CD14-positive monocyte (primary cell): ENCODE measurements around the gene OSBPL8. TPM values are rescaled to one million over a fixed set of nuclear protein-coding genes. Genes with fewer than 3 reads are reported as not detected.

Experiments
- DNase-seq, 3 donors: peaks; one replicate each; pipeline ENCODE4 v3.0.0-alpha.2; 2011 to 2022
- H2AFZ ChIP-seq: 2 replicates; pipeline ENCODE4 v1.6.0; 2012; ENCODE audit warnings: mild to moderate bottlenecking, low read depth, low read length, inconsistent platforms; ENCODE audit not compliant: insufficient read depth, poor library complexity, severe bottlenecking
- H3K27ac ChIP-seq, 2 donors: 1 replicate in 1 of 2; 2 replicates in 1 of 2; pipeline ENCODE4 v1.5.1; 2012 to 2013; ENCODE audit warnings: low read length in 2 of 2, control low read depth in 1 of 2, inconsistent platforms in 1 of 2, low read depth in 1 of 2, mild to moderate bottlenecking in 1 of 2
- H3K27me3 ChIP-seq, 2 donors: one replicate each; pipeline versions ENCODE4 v1.6.0 to v1.6.1; 2011 to 2013; ENCODE audit warnings: low read length in 2 of 2; ENCODE audit not compliant: control insufficient read depth in 2 of 2, insufficient read depth in 2 of 2
- H3K36me3 ChIP-seq, 2 donors: replicated peaks in 1 of 2; 1 replicate in 1 of 2; 2 replicates in 1 of 2; pipeline versions ENCODE4 v1.5.1 to v1.6.1; 2012 to 2013; ENCODE audit warnings: low read length in 2 of 2, control low read depth in 1 of 2, inconsistent platforms in 1 of 2, mild to moderate bottlenecking in 1 of 2; ENCODE audit not compliant: insufficient read depth in 2 of 2, control insufficient read depth in 1 of 2
- H3K4me1 ChIP-seq, 2 donors: 1 replicate in 1 of 2; 2 replicates in 1 of 2; pipeline versions ENCODE4 v1.5.1 to v1.6.1; 2012 to 2013; ENCODE audit warnings: low read length in 2 of 2, control low read depth in 1 of 2, inconsistent platforms in 1 of 2, mild to moderate bottlenecking in 1 of 2, moderate library complexity in 1 of 2; ENCODE audit not compliant: insufficient read depth in 2 of 2, control insufficient read depth in 1 of 2
- H3K4me2 ChIP-seq: replicated peaks from 2 replicates; pipeline ENCODE3; 2012; ENCODE audit warnings: low read length, moderate library complexity, mild to moderate bottlenecking; ENCODE audit not compliant: poor library complexity, severe bottlenecking; ENCODE audit errors: extremely low read depth
- H3K4me3 ChIP-seq, 3 experiments: fragments of 200-600 bp in 1 of 3; sonication (generic) in 1 of 3; replicated peaks in 1 of 3; 1 replicate in 2 of 3; 2 replicates in 1 of 3; pipeline ENCODE4 v1.5.1; 2011 to 2013; ENCODE audit warnings: low read length in 3 of 3, mild to moderate bottlenecking in 3 of 3, control low read depth in 2 of 3, low read depth in 2 of 3, inconsistent platforms in 1 of 3, moderate library complexity in 1 of 3
- H3K79me2 ChIP-seq: 2 replicates; pipeline ENCODE4 v1.6.0; 2012; ENCODE audit warnings: mild to moderate bottlenecking, control low read depth, inconsistent platforms, low read length, moderate library complexity; ENCODE audit not compliant: insufficient read depth
- H3K9ac ChIP-seq: 2 replicates; pipeline ENCODE4 v1.6.0; 2017; ENCODE audit warnings: low read length, mild to moderate bottlenecking; ENCODE audit not compliant: insufficient read depth, poor library complexity, severe bottlenecking
- H3K9me3 ChIP-seq, 2 donors: replicated peaks in 1 of 2; 1 replicate in 1 of 2; 2 replicates in 1 of 2; pipeline versions ENCODE4 v1.5.1 to v1.6.1; 2012 to 2013; ENCODE audit warnings: low read length in 2 of 2, control low read depth in 1 of 2; ENCODE audit not compliant: control insufficient read depth in 1 of 2, insufficient read depth in 1 of 2
- H4K20me1 ChIP-seq: 2 replicates; pipeline ENCODE4 v1.6.0; 2012; ENCODE audit warnings: mild to moderate bottlenecking, low read length, control low read depth, moderate library complexity; ENCODE audit not compliant: insufficient read depth
- H3K27ac Mint-ChIP-seq, 7 donors: one replicate each; pipeline ENCODE4 v1.8.0; 2020; ENCODE audit warnings: mild to moderate bottlenecking in 7 of 7, mixed read lengths in 7 of 7, moderate library complexity in 6 of 7, inconsistent platforms in 2 of 7
- H3K27me3 Mint-ChIP-seq, 3 donors: one replicate each; pipeline ENCODE4 v1.8.0; 2021 to 2022; ENCODE audit warnings: low read depth in 3 of 3, mild to moderate bottlenecking in 3 of 3, mixed read lengths in 3 of 3, moderate library complexity in 3 of 3, inconsistent platforms in 1 of 3
- H3K36me3 Mint-ChIP-seq, 2 donors: one replicate each; pipeline ENCODE4 v1.8.0; 2020; ENCODE audit warnings: mixed read lengths in 2 of 2, inconsistent platforms in 1 of 2, mild to moderate bottlenecking in 1 of 2
- H3K4me1 Mint-ChIP-seq: one replicate; pipeline ENCODE4 v1.8.0; 2020; ENCODE audit warnings: mild to moderate bottlenecking, mixed read lengths
- H3K4me3 Mint-ChIP-seq, 2 donors: one replicate each; pipeline ENCODE4 v1.8.0; 2020; ENCODE audit warnings: mild to moderate bottlenecking in 2 of 2, mixed read lengths in 2 of 2, moderate library complexity in 1 of 2
- H3K9me3 Mint-ChIP-seq, 7 donors: one replicate each; pipeline ENCODE4 v1.8.0; 2020 to 2022; ENCODE audit warnings: mixed read lengths in 7 of 7, mild to moderate bottlenecking in 6 of 7, moderate library complexity in 6 of 7, inconsistent platforms in 2 of 7
- WGBS: methylation state at CpG from one replicate; pipeline ENCODE4 v1.1.5; 2013; ENCODE audit warnings: missing lambda C conversion rate; ENCODE audit not compliant: insufficient coverage; 5-methylcytosine and 5-hydroxymethylcytosine counted together
- intact Hi-C, 2 donors: fragments of 100-400 bp; cut with micrococcal nuclease; formaldehyde crosslinking; loops; one replicate each; pipeline versions ENCODE4 v1.15.0 to v1.15.1; 2023
- polyA plus RNA-seq, 3 donors: library from polyadenylated mRNA; depleted of rRNA in 1 of 3; unstranded in 2 of 3; stranded (reverse) in 1 of 3; fragments of 300-500 nt in 2 of 3; fragments of >200 nt in 1 of 3; fragmentation: Illumina TruSeq in 2 of 3; gene quantifications; 1 replicate in 2 of 3; 2 replicates in 1 of 3; pipeline ENCODE4 v1.2.3, GENCODE V29; 2012 to 2021
- TF ChIP-seq, protein P1 (sequence below): fragments of 200-600 bp; IDR thresholded peaks from one replicate; pipeline ENCODE4 v1.8.0; 2022; ENCODE audit warnings: antibody characterized with exemption, mild to moderate bottlenecking

The OSBPL8 gene
- polyA plus RNA-seq, 3 donors, result 25.3 to 167 (median 147) TPM

DNA sequence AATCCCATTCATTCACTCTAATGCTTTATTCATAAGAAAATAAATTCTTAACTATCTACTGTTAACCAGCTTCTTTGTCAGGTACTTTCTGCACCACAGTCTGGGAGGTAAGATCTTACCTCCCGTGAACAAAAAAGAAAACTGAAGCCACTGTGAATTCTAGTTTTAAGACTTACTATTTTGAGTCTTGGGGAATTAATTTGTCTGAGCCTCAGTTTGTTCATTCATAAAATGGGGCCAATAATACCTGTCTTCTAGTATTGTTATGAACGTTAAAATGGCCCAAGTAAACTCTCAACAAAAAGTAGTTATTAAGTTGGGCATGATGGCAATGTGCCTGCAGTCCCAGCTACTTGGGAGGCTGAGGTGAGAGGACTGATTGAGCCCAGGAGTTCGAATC is 151.9 kb downstream of the OSBPL8 start:
- no peak overlapping the region for H3K27ac Mint-ChIP-seq
- no peak overlapping the region for H3K9ac ChIP-seq
- H3K4me3 Mint-ChIP-seq, result no peak overlapping the region
- H3K36me3 Mint-ChIP-seq, result peaks cover 21 to 39% of the 10 kb centered on the region in 2 donors
- no peak overlapping the region for H3K4me3 ChIP-seq
- intact Hi-C loops, result no loop called here
- no CpG with 5 or more reads among the region's 3 CpGs for WGBS
- H3K27me3 Mint-ChIP-seq, result no peaks in the 10 kb centered on the region
- H3K27me3 ChIP-seq, result no peaks in the 10 kb centered on the region
- H3K9me3 ChIP-seq, result no peaks in the 10 kb centered on the region
- H2AFZ ChIP-seq, result no peak overlapping the region
- H3K9me3 Mint-ChIP-seq, result no peaks in the 10 kb centered on the region
- peaks cover 10 to 51% of the 10 kb centered on the region in 2 donors for H3K36me3 ChIP-seq
- TF ChIP-seq, protein P1, sequence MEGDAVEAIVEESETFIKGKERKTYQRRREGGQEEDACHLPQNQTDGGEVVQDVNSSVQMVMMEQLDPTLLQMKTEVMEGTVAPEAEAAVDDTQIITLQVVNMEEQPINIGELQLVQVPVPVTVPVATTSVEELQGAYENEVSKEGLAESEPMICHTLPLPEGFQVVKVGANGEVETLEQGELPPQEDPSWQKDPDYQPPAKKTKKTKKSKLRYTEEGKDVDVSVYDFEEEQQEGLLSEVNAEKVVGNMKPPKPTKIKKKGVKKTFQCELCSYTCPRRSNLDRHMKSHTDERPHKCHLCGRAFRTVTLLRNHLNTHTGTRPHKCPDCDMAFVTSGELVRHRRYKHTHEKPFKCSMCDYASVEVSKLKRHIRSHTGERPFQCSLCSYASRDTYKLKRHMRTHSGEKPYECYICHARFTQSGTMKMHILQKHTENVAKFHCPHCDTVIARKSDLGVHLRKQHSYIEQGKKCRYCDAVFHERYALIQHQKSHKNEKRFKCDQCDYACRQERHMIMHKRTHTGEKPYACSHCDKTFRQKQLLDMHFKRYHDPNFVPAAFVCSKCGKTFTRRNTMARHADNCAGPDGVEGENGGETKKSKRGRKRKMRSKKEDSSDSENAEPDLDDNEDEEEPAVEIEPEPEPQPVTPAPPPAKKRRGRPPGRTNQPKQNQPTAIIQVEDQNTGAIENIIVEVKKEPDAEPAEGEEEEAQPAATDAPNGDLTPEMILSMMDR, result no peak
- H3K4me1 Mint-ChIP-seq, result no peaks in the 10 kb centered on the region
- peaks cover 53% of the 10 kb centered on the region for H4K20me1 ChIP-seq
- no peak overlapping the region for H3K27ac ChIP-seq
- H3K4me2 ChIP-seq, result no peak overlapping the region
- no peaks in the 10 kb centered on the region for H3K79me2 ChIP-seq
- no peaks in the 10 kb centered on the region for H3K4me1 ChIP-seq
- no peak for DNase-seq

DNA sequence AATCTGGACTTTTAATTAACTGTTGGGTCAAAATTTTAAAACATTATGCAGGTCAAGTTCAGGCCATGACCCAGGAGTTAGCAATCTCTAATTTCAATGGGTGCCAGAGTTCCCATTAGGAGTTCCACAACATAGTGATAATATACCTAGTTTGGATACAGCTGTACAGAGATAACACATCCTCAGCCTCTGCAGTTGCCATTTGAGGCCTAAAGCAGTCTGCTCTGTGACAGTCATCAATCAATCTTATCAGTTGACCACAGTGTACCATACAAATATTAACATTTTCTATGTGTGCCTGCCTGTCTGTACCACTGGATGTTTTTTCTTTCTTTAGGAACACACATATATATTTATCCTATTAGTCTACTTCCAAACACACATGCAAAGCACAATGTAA is 157.3 kb downstream of the OSBPL8 start:
- TF ChIP-seq, protein P1, result no peak
- H3K4me3 Mint-ChIP-seq, result no peak overlapping the region
- intact Hi-C loops, result no loop called here
- no peak for DNase-seq
- H3K27me3 Mint-ChIP-seq, result no peaks in the 10 kb centered on the region
- H3K4me1 ChIP-seq, result no peaks in the 10 kb centered on the region
- no peak overlapping the region for H3K4me2 ChIP-seq
- H3K27me3 ChIP-seq, result no peaks in the 10 kb centered on the region
- H3K9me3 ChIP-seq, result no peaks in the 10 kb centered on the region
- no peaks in the 10 kb centered on the region for H3K79me2 ChIP-seq
- peaks cover 41 to 58% of the 10 kb centered on the region in 2 donors for H3K36me3 Mint-ChIP-seq
- no peak overlapping the region for H3K9ac ChIP-seq
- H3K27ac ChIP-seq, result no peak overlapping the region
- H2AFZ ChIP-seq, result no peak overlapping the region
- H4K20me1 ChIP-seq, result peaks cover 32% of the 10 kb centered on the region
- no peak overlapping the region for H3K4me3 ChIP-seq
- no peaks in the 10 kb centered on the region for H3K4me1 Mint-ChIP-seq
- no peak overlapping the region for H3K27ac Mint-ChIP-seq
- peaks cover 57 to 76% of the 10 kb centered on the region in 2 donors for H3K36me3 ChIP-seq
- H3K9me3 Mint-ChIP-seq, result no peaks in the 10 kb centered on the region
